ENCODE data around the gene MAP2K1.

DNA sequence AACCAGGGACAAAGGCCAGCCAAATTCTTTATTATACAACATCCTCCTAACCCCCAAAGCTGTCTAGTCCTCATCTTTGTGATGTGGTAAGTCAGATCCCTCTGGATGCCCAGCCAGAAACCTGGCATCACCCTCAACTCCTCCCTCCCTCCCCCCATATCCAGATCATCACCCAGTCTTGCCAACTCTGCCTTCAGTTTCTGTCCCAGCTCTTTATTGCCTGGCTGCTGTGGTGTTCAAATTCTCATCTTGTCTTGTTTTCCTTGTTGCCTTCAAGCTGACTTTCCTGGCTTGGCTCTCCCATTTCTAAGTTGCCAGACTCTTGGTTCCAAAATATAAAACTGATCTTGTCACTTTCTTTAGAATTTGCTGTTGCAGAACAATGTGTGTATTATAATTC, 28.6 kb downstream of the MAP2K1 start:
- TF ChIP-seq, protein P1, sequence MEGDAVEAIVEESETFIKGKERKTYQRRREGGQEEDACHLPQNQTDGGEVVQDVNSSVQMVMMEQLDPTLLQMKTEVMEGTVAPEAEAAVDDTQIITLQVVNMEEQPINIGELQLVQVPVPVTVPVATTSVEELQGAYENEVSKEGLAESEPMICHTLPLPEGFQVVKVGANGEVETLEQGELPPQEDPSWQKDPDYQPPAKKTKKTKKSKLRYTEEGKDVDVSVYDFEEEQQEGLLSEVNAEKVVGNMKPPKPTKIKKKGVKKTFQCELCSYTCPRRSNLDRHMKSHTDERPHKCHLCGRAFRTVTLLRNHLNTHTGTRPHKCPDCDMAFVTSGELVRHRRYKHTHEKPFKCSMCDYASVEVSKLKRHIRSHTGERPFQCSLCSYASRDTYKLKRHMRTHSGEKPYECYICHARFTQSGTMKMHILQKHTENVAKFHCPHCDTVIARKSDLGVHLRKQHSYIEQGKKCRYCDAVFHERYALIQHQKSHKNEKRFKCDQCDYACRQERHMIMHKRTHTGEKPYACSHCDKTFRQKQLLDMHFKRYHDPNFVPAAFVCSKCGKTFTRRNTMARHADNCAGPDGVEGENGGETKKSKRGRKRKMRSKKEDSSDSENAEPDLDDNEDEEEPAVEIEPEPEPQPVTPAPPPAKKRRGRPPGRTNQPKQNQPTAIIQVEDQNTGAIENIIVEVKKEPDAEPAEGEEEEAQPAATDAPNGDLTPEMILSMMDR (IDR thresholded peaks at IDR 0.05; ENCODE audit: low read depth, low read length, missing input control) = no peak
- TF ChIP-seq, protein P2, sequence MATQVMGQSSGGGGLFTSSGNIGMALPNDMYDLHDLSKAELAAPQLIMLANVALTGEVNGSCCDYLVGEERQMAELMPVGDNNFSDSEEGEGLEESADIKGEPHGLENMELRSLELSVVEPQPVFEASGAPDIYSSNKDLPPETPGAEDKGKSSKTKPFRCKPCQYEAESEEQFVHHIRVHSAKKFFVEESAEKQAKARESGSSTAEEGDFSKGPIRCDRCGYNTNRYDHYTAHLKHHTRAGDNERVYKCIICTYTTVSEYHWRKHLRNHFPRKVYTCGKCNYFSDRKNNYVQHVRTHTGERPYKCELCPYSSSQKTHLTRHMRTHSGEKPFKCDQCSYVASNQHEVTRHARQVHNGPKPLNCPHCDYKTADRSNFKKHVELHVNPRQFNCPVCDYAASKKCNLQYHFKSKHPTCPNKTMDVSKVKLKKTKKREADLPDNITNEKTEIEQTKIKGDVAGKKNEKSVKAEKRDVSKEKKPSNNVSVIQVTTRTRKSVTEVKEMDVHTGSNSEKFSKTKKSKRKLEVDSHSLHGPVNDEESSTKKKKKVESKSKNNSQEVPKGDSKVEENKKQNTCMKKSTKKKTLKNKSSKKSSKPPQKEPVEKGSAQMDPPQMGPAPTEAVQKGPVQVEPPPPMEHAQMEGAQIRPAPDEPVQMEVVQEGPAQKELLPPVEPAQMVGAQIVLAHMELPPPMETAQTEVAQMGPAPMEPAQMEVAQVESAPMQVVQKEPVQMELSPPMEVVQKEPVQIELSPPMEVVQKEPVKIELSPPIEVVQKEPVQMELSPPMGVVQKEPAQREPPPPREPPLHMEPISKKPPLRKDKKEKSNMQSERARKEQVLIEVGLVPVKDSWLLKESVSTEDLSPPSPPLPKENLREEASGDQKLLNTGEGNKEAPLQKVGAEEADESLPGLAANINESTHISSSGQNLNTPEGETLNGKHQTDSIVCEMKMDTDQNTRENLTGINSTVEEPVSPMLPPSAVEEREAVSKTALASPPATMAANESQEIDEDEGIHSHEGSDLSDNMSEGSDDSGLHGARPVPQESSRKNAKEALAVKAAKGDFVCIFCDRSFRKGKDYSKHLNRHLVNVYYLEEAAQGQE (IDR thresholded peaks at IDR 0.05) = no peak
- TF ChIP-seq MAX (IDR thresholded peaks at IDR 0.05) = no peak
- TF ChIP-seq, protein P3, sequence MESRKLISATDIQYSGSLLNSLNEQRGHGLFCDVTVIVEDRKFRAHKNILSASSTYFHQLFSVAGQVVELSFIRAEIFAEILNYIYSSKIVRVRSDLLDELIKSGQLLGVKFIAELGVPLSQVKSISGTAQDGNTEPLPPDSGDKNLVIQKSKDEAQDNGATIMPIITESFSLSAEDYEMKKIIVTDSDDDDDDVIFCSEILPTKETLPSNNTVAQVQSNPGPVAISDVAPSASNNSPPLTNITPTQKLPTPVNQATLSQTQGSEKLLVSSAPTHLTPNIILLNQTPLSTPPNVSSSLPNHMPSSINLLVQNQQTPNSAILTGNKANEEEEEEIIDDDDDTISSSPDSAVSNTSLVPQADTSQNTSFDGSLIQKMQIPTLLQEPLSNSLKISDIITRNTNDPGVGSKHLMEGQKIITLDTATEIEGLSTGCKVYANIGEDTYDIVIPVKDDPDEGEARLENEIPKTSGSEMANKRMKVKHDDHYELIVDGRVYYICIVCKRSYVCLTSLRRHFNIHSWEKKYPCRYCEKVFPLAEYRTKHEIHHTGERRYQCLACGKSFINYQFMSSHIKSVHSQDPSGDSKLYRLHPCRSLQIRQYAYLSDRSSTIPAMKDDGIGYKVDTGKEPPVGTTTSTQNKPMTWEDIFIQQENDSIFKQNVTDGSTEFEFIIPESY (IDR thresholded peaks at IDR 0.05) = no peak
- no peak for TF ChIP-seq HNF4A (conservative IDR thresholded peaks at IDR 0.05)
- no peak for TF ChIP-seq TAF1 (conservative IDR thresholded peaks at IDR 0.05)
- no peak for TF ChIP-seq YY1 (IDR thresholded peaks at IDR 0.05)
- no peak for TF ChIP-seq SP1 (IDR thresholded peaks at IDR 0.05)
- no peak for TF ChIP-seq FOXA1 (IDR thresholded peaks at IDR 0.05)

All from liver (tissue), 3 donors.